Transverse colon (tissue), 4 donors: ENCODE data around the gene PON3. TPM values are rescaled to one million over a fixed set of nuclear protein-coding genes. Genes with fewer than 3 reads are reported as not detected.

ENCODE experiments used
- DNase-seq: peaks from one replicate; pipeline ENCODE4 v3.0.0-alpha.2; 2019
- H3K27ac ChIP-seq, 4 donors: fragments of 200-600 bp; sonication (generic); 2 replicates each; pipeline ENCODE4 v1.5.1; 2016 to 2018; ENCODE audit warnings: inconsistent platforms in 4 of 4
- H3K27me3 ChIP-seq: fragments of 200-600 bp; sonication (generic); 2 replicates; pipeline ENCODE4 v1.5.1; 2017; ENCODE audit warnings: inconsistent platforms
- H3K36me3 ChIP-seq, 4 donors: fragments of 200-600 bp; sonication (generic); 2 replicates each; pipeline ENCODE4 v1.5.1; 2017 to 2019; ENCODE audit warnings: inconsistent platforms in 4 of 4
- H3K4me1 ChIP-seq, 4 donors: fragments of 200-600 bp; sonication (generic); 2 replicates each; pipeline ENCODE4 v1.5.1; 2017 to 2020; ENCODE audit warnings: inconsistent platforms in 4 of 4
- H3K4me3 ChIP-seq, 4 donors: fragments of 200-600 bp; sonication (generic); 1 replicate in 1 of 4; 2 replicates in 3 of 4; pipeline versions ENCODE4 v1.5.1 to v1.6.1; 2017 to 2019; ENCODE audit warnings: inconsistent platforms in 4 of 4
- H3K9me3 ChIP-seq, 2 donors: fragments of 200-600 bp; sonication (generic); 2 replicates each; pipeline ENCODE4 v1.5.1; 2017 to 2019; ENCODE audit warnings: inconsistent platforms in 2 of 2
- CTCF ChIP-seq, 5 experiments: fragments of 200-600 bp in 3 of 5; fragments of 450-650 bp in 2 of 5; sonication (generic) in 3 of 5; IDR thresholded peaks; 1 replicate in 2 of 5; 2 replicates in 3 of 5; pipeline ENCODE4 v1.5.1; 2016 to 2017; ENCODE audit warnings: antibody characterized with exemption in 5 of 5, inconsistent platforms in 3 of 5, mild to moderate bottlenecking in 2 of 5, moderate library complexity in 1 of 5
- EP300 ChIP-seq: sonication (generic); formaldehyde crosslinking; IDR thresholded peaks from one replicate; pipeline ENCODE4 v1.6.1; 2017; ENCODE audit warnings: antibody characterized with exemption, low read depth
- POLR2A ChIP-seq: fragments of 450-650 bp; IDR thresholded peaks from one replicate; pipeline ENCODE4 v1.6.1; 2016; ENCODE audit warnings: antibody characterized with exemption, mild to moderate bottlenecking, moderate library complexity
- POLR2AphosphoS5 ChIP-seq, 3 donors: sonication (generic); formaldehyde crosslinking; IDR thresholded peaks; one replicate each; pipeline ENCODE4 v1.6.1; 2016; ENCODE audit warnings: antibody characterized with exemption in 3 of 3
- WGBS, 2 donors: methylation state at CpG; one replicate each; pipeline ENCODE4 v1.1.5; 2018; ENCODE audit warnings: low coverage in 1 of 2; 5-methylcytosine and 5-hydroxymethylcytosine counted together
- in situ Hi-C, 4 donors: fragments of 200-750 bp; cut with MboI; loops; one replicate each; pipeline versions ENCODE4 v1.15.0 to v1.15.1; 2017; ENCODE audit warnings: low sequenced_read_pairs in 3 of 4, low pct_ligation_motif_present in 1 of 4, low pct_unique_long_range_greater_than_20kb in 1 of 4
- intact Hi-C: fragments of 100-400 bp; cut with DNase I; formaldehyde crosslinking; loops from one replicate; pipeline ENCODE4 v1.15.1; 2023; ENCODE audit warnings: low total_unique reads
- total RNA-seq, 4 donors: library from RNA; depleted of rRNA; stranded (reverse); fragments of >200 nt; gene quantifications; one replicate each; pipeline ENCODE4 v1.1.0, GENCODE V29; 2016

PON3 gene
- total RNA-seq, 4 donors from 2014 or later = 0.60 to 4.2 (median 3.0) TPM; not detected in 1

- TF ChIP-seq CTCF (IDR thresholded peaks at IDR 0.05) = no peak
- TF ChIP-seq POLR2AphosphoS5 (IDR thresholded peaks at IDR 0.05) = no peak
- no peaks in the 10 kb centered on the region for H3K9me3 ChIP-seq
- no peaks in the 10 kb centered on the region for H3K27me3 ChIP-seq
- intact Hi-C loops = no loop called here
- peaks cover 0 to 14% (median 2%) of the 10 kb centered on the region in 4 donors for H3K4me1 ChIP-seq
- no peak overlapping the region for H3K4me3 ChIP-seq
- no peak overlapping the region for H3K27ac ChIP-seq
- no peak for DNase-seq
- in situ Hi-C loops = no loop called here
- H3K36me3 ChIP-seq = peaks cover 0 to 9% (median 0%) of the 10 kb centered on the region in 4 donors
Measured at GRCh38 chr7:95421847-95422444, 25.8 kb upstream of the PON3 start.

- no peak overlapping the region for H3K4me3 ChIP-seq
- no peak overlapping the region for H3K27ac ChIP-seq
- in situ Hi-C loops = no loop called here
- TF ChIP-seq POLR2A (no peak), EP300 (no peak), CTCF (IDR thresholded peaks at IDR 0.05) (no peak), POLR2AphosphoS5 (IDR thresholded peaks at IDR 0.05) (no peak)
- no peaks in the 10 kb centered on the region for H3K9me3 ChIP-seq
- H3K4me1 ChIP-seq = peaks cover 0 to 14% (median 2%) of the 10 kb centered on the region in 4 donors
- no peaks in the 10 kb centered on the region for H3K27me3 ChIP-seq
- DNase-seq = no peak
- H3K36me3 ChIP-seq = peaks cover 0 to 9% (median 0%) of the 10 kb centered on the region in 4 donors
- intact Hi-C loops = no loop called here
- 82 to 89% methylated on average over 1 to 2 of the region's 2 CpGs for WGBS, 2 donors
Measured at GRCh38 chr7:95421000-95421846, 25.0 kb upstream of the PON3 start.

GRCh38 chr7:95412075-95412474, 15.9 kb upstream of the PON3 start:
- H3K36me3 ChIP-seq = peaks cover 0 to 12% (median 6%) of the 10 kb centered on the region in 4 donors
- no peak overlapping the region for H3K27ac ChIP-seq
- no peaks in the 10 kb centered on the region for H3K4me1 ChIP-seq
- H3K27me3 ChIP-seq = no peaks in the 10 kb centered on the region
- intact Hi-C loops = no loop called here
- no peaks in the 10 kb centered on the region for H3K9me3 ChIP-seq
- TF ChIP-seq POLR2A (no peak), EP300 (no peak), CTCF (IDR thresholded peaks at IDR 0.05) (no peak), POLR2AphosphoS5 (IDR thresholded peaks at IDR 0.05) (no peak)
- in situ Hi-C loops = no loop called here
- DNase-seq = no peak
- 74 to 75% methylated on average over 4 of the region's 4 CpGs for WGBS, 2 donors
- H3K4me3 ChIP-seq = no peak overlapping the region

GRCh38 chr7:95411666-95412065, 15.5 kb upstream of the PON3 start:
- Histone ChIP-seq H3K4me1 (no peaks in the 10 kb centered on the region), H3K36me3 (peaks cover 0 to 12% (median 6%) of the 10 kb centered on the region in 4 donors), H3K27ac (no peak overlapping the region), H3K4me3 (no peak overlapping the region), H3K9me3 (no peaks in the 10 kb centered on the region), H3K27me3 (no peaks in the 10 kb centered on the region)
- TF ChIP-seq EP300 (no peak), POLR2A (no peak), POLR2AphosphoS5 (IDR thresholded peaks at IDR 0.05) (no peak)
- no peak for DNase-seq
- WGBS, 2 donors = 81 to 82% methylated on average over 4 of the region's 4 CpGs
- intact Hi-C loops (no loop called here), in situ Hi-C loops (no loop called here)
